Left colon (tissue), 2 donors: Measurements from ENCODE around the gene USP3. TPM values are rescaled to one million over a fixed set of nuclear protein-coding genes. Genes with fewer than 3 reads are reported as not detected.

Experiments used
- ATAC-seq: fragments of 200-7000 bp; cut with Tn5 transposase; one replicate; pipeline ENCODE4 v1.9.1; 2020; ENCODE audit warnings: mild to moderate bottlenecking, moderate library complexity
- DNase-seq, 2 donors: peaks; one replicate each; pipeline ENCODE4 v3.0.0-alpha.2; 2020
- intact Hi-C, 2 donors: fragments of 100-400 bp; cut with DNase I in 1 of 2; cut with micrococcal nuclease in 1 of 2; formaldehyde crosslinking; loops; one replicate each; pipeline versions ENCODE4 v1.11.2 to v1.14.0; 2022; cut with DNase I, micrococcal nuclease
- total RNA-seq, 2 donors: library from RNA; stranded (reverse); fragmentation: NEBNext Ultra II Directional; extraction: Animal tissue kit (Norgen Biotek cat#: 25700); gene quantifications; one replicate each; pipeline ENCODE4 v1.2.1, GENCODE V29; 2021
- donor health status: DM: no; HTN: no; CAD: no.
- donor health status: DM: yes; HTN: yes; CAD: no.

USP3 gene
- total RNA-seq, 2 donors from 2014 or later: 74.7 to 79.9 TPM

DNA sequence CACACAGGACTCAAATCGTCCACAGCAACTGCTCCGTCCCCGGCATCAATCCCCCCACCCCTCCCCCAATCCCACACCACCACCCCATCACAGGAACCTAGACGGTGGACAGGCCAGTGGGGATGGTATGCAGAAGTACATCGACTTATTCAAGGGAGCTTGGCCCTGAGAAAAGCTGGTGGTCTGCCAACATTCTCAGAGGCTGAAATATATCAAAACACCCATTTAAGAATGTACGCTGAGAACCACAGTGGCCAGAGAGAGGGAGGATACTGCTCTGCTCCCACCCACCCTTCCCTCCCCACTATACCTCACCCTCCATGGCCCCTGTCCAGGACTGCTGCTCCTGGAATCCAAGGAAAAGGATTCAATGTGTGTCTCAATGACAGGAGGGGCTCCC is 12.4 kb upstream of the USP3 start:
- DNase-seq (no peak), ATAC-seq (no peak)
- intact Hi-C loops: no loop called here

- peak; percentile 30 for ATAC-seq
- intact Hi-C loops: no loop called here
- DNase-seq: no peak
Observed at GRCh38 chr15:63492541-63493077, 11.8 kb upstream of the USP3 start.

DNA sequence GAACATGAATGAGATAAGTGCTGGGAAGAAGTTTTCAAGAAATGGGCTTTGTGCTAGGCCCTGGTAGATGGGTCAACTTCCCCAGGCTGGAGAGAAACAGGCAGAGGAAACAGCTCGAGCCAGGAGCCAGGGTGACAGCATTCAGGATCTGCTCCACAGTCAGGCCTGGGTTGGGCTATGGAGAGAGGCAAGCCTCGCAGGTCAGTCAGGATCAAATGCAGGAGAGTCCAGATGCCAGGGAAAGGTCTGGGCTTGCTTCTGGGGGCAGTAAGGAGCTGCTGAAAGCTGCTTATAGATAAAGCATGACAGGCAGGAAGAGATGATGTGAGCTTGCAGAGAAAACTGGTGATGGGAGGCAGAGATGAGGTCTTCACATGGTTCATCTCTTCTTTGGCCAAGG is 11.0 kb upstream of the USP3 start:
- no peak for DNase-seq
- no peak for ATAC-seq
- intact Hi-C loops: no loop called here

DNA sequence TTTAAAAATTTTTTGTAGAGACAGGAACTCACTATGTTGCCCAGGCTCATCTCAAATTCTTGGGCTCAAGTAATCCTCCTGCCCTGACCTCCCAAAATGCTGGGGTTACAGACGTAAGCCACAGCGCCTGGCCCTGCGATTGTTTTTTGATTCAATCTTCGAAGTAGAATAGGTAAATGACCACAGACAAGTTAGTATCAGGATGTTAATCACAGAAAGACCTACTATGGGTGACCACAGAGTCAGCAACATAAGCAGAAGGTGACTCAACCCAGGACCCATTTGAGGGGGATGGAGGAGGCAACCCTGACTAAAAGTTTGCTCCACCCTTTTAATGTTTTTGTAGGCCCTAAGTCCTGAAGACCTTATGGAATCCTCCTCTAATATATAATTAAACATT is 10.0 kb upstream of the USP3 start:
- ATAC-seq (no peak), DNase-seq (no peak)
- intact Hi-C loops: no loop called here

DNA sequence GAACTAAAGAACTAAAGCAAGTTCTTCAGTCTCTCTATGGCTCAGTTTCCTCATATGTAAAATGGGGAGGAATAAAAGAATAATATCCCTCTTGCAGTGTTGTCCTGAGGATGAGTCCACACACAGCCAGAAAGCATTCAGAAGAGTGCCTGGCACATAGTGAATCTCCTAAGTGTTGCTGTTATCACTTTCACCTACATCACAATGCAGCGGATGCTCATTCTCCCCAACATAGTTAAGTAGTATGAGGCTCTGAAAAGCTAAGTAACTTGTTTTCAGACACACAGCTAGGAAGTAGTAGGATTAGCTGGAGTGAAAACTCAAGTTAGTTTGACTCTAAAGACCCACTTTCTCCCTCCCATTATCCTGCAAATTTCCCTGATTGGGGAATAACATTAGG is 9.1 kb upstream of the USP3 start:
- ATAC-seq (no peak), DNase-seq (no peak)
- intact Hi-C loops: no loop called here

- ATAC-seq: no peak
- intact Hi-C loops: no loop called here
- DNase-seq: no peak
Observed at GRCh38 chr15:63495780-63496488, 8.5 kb upstream of the USP3 start.

GRCh38 chr15:63497642-63498467 is 6.5 kb upstream of the USP3 start:
- ATAC-seq: no peak
- peak in 1 of 2 donors; percentile 64 for DNase-seq
- intact Hi-C loops: no loop called here

- intact Hi-C loops: no loop called here
- no peak for DNase-seq
- no peak for ATAC-seq
Observed at GRCh38 chr15:63499175-63499549, 5.2 kb upstream of the USP3 start.

- intact Hi-C loops: loop anchor here in 1 of 2 donors (5.0 kb wide), 1 partner anchor 98 kb away; the partner anchor contains the start of gene FBXL22
- DNase-seq: no peak
- ATAC-seq: no peak
Observed at GRCh38 chr15:63499611-63500010, 4.8 kb upstream of the USP3 start.

DNA sequence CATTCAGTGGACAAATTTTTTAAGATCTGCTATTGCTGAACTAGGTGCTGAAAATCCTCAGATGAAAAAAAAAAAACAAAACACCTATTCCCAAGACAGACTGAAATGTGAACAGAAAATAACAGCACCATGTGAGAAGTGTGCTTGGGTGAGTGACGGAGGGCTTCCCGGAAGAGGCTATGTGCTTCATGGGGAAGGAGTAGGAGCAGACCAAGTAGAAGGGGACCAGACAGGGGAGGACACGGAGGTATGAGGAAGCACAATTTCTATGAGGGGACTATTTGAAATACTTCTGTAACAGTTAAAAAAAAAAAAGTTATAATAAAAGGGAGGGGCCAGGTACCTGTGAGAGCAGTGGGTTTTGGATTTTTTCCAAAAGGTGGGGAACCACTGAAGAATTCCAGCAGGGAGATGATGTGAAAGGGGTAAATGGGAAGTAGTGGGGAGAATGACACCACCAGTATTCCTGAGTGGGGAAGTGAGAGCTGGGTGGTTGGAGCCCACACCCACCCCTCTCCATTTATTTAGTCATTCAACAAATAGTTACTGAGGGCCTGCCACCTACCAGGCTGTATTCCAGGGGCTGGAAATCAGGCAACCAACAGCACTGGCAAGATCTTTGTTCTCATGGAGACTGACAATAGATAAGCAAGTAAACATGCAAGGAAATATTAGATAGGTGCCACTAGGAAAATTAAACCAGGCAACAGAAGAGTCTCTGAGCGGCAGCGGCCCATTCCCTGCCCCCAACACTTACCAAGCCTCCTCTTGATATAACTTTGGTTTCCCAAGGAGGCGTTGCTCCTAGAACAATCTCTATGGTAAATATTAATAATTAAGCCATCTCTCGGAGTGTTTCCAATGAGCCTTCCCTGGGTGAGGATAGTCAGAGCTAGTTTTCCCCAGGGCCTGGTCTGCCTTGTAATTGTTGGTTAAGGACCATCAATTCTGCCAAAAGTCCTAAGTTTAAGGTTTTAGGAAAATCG is 3.8 kb upstream of the USP3 start:
- intact Hi-C loops: loop anchor here in 1 of 2 donors (5.0 kb wide), 1 partner anchor 97 kb away; the partner anchor contains the start of gene FBXL22
- peak; percentile 6 for ATAC-seq
- peak in 1 of 2 donors; percentile 58 for DNase-seq

GRCh38 chr15:63501256-63502089 is 2.9 kb upstream of the USP3 start:
- ATAC-seq: peak; percentile 17
- peak; percentile 84 to 91 for DNase-seq
- intact Hi-C loops: loop anchor here in 1 of 2 donors (5.0 kb wide), 1 partner anchor 96 kb away; the partner anchor contains the start of gene FBXL22

GRCh38 chr15:63502137-63502766 is 2.1 kb upstream of the USP3 start:
- DNase-seq (peak; percentile 56 to 59), ATAC-seq (no peak)
- intact Hi-C loops: loop anchor here in 1 of 2 donors (5.0 kb wide), 1 partner anchor 95 kb away; the partner anchor contains the start of gene FBXL22

DNA sequence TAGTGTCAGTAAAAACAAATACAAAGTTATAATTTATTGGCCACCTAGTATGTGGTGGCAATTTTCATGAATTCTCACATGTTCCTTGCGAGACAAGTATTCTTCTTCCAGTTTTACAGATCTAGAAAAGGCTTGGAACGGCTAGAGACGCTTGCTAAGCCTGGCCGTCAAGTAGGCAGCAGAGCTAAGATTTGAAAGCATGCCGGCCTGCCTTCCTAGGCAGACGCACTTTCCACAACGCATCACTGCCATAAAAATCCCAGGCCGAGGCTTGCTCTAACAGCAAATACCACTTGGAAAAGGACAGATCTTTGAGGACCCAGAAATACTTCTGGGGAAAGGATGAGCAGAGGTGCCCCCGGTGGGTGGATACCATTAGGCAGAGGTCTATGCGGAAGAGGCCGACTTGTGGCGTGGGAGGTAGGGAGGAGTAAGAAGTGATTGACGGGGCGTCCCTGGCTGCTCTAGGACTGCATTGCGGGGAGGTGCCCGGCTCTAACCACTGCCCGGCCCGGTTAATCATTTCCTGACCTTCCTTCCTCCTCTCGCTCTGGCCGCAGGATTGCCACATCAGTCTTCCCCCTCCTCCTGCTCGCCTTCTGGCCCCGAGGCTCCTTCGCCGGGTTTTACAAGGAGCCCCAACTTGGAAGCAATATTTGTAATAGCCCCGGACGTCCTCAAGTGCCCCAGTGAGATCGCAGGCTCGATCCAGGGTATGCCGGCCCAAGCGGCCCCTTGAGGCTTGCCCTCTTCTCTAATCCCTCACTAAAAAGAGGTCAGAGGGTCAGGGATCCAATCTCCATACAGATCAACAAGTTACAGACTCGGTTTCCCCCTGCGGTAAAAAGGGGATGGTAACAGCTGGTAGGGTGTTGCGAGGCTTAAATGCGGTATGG is 1.3 kb upstream of the USP3 start:
- ATAC-seq (peak; percentile 65), DNase-seq (peak; percentile 94 to 98)
- intact Hi-C loops: loop anchor here in 1 of 2 donors (5.0 kb wide), 1 partner anchor 94 kb away; the partner anchor contains the start of gene FBXL22

DNA sequence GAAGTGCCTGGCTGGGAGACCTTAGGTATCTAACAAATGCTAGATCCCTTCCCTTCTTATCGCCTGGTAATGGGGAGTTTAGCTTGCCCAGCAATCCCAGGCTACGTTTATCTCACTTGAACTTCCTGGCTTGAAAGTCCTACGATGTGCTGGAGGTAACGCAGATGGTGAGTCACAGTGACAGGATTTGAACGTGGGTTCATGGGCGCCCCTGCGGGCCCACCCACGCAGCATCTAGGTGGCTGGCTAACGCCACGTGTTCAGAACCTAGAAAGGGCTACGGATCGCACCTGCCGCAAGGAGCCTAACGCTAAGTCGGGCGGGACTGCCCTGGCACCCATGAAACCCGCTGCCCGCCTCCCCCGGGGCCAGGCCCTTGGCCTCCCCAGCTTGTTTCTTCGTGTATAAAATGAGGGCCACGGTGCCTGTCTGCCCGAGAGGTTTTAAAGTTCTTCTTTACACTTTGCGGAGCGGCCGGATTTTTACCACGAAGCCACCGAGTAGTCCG is 600 bp upstream of the USP3 start:
- ATAC-seq (peak; percentile 35), DNase-seq (peak; percentile 77 to 78)
- intact Hi-C loops: loop anchor here in 1 of 2 donors (5.0 kb wide), 1 partner anchor 94 kb away; the partner anchor contains the start of gene FBXL22

DNA sequence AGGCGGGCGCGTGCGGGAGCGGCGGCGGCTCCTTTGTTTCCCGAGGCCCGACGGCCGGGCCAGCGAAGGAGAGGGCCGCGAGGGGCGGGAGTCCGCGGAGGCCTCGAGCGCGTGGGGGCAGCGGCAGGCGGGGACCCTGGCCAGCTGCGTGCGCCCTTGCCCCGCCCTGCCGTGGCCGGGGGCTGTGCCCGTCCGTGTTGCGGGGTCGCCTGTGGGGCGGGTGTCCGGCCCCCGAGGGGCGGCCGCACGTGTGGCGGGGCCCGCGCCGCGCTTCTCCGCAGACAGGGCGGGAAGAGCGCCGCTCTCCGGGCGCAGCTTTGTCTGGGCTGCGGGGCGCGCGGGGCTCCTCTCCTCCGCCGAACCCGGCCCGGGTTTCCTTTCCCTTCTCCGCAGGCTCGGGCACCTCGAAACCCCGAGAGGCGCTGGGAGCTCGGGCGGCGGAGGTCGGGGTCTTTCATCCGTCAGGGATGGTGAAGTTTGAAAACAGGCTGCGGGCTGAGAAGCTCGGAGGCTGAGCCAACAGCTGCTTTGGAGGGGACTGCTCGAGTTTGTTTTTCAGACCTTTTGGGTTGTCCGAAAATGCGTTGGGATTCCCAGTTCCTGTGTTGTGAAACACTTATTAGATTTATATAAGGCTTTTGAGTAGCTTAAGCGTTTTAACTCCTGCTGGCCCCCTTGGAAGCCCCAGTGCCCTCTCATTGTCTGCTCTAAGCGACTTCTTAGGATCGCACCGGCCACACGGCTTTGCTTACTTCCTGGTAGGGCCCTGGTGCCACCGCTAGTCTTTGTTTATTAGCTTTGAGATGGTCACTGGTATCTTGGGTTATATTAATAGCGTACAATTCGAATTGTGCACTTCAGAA is 817 bp downstream of the USP3 start:
- peak; percentile 15 for ATAC-seq
- intact Hi-C loops: loop anchor here in 1 of 2 donors (5.0 kb wide), 1 partner anchor 92 kb away; the partner anchor contains the start of gene FBXL22

More for the DNA sequence above, 817 bp downstream of the USP3 start:
- peak; percentile 72 to 82 for DNase-seq
